Right ventricle myocardium superior (tissue), 1 donor: ENCODE measurements around the gene LOX. TPM values are rescaled to one million over a fixed set of nuclear protein-coding genes. Genes with fewer than 3 reads are reported as not detected.

Source experiments
- total RNA-seq: library from RNA; stranded (reverse); fragmentation: NEBNext Ultra II Directional; extraction: Animal tissue kit (Norgen Biotek cat#: 25700); gene quantifications from one replicate; pipeline ENCODE4 v1.2.1, GENCODE V29; 2021
- donor health status: DM: no; HTN: yes; CAD: no; lungs with severe emphysema.

The LOX gene
- total RNA-seq, 1 donor from 2014 or later = 3.1 TPM

Other genes starting within 250 kb of the LOX start
- not detected for gene FTMT, start 226.4 kb downstream of the LOX start, total RNA-seq
- gene SRFBP1, start 116.3 kb downstream of the LOX start, total RNA-seq = 6.0 TPM
- not detected for gene ZNF474, start 51.3 kb upstream of the LOX start, total RNA-seq
- 1.2 TPM for gene SNCAIP, start 234.0 kb upstream of the LOX start, total RNA-seq